ENCODE measurements around the gene AKAP6. TPM values are rescaled to one million over a fixed set of nuclear protein-coding genes. Genes with fewer than 3 reads are reported as not detected.

Gene AKAP6
- total and polyA plus RNA-seq, 4 donors = 0.42 to 3.2 (median 1.7) TPM

DNA sequence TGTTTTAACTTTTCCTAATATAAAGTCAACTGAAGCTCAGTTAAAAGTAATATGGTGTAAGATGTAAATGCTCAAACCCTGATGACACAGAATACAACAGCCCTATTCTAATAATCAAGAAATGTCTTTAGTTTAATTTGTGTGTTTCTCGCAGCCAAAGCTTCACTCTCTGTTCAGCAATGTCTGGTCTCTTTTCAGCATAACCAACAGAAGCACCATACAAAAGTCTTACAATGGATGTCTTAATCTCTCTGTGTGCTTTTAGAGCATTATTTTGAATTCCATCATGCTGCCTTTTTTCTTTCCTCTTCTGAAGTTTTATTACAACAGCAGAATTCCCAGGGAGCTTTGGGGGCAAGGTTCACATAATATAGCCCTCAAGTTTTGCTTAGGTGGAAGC is 399.4 kb downstream of the AKAP6 start (continued):
- no peak for TF ChIP-seq MAX (IDR thresholded peaks at IDR 0.05)

GRCh38 chr14:32728976-32729375 is 399.9 kb downstream of the AKAP6 start:
- DNase-seq (ENCODE audit: low spot score) = no peak
- H3K27me3 ChIP-seq (ENCODE audit: control insufficient read depth in 4 of 4, insufficient read depth in 4 of 4, low read length in 3 of 4) = no peaks in the 10 kb centered on the region
- no peaks in the 10 kb centered on the region for H3K36me3 ChIP-seq (ENCODE audit: control insufficient read depth in 4 of 4, insufficient read depth in 3 of 4, low read depth in 1 of 4, low read length in 3 of 4)
- H3K27ac ChIP-seq (ENCODE audit: low read depth in 1 of 2, low read length in 2 of 2) = no peak overlapping the region
- H3K9ac ChIP-seq (ENCODE audit: low read depth in 1 of 2, low read length in 2 of 2) = no peak overlapping the region
- no peak for TF ChIP-seq NR2F2 (IDR thresholded peaks at IDR 0.05)
- TF ChIP-seq FOXA1 (IDR thresholded peaks at IDR 0.05) = no peak
- no peak for TF ChIP-seq MAX (IDR thresholded peaks at IDR 0.05)
- no peak for TF ChIP-seq ZBTB33 (IDR thresholded peaks at IDR 0.05)
- TF ChIP-seq CTCF (IDR thresholded peaks at IDR 0.05; ENCODE audit: low read depth, low read length, missing input control) = no peak
- no peak for TF ChIP-seq ATF3 (IDR thresholded peaks at IDR 0.05)
- TF ChIP-seq YY1 (IDR thresholded peaks at IDR 0.05) = no peak
- no peak for TF ChIP-seq TAF1 (conservative IDR thresholded peaks at IDR 0.05)
- TF ChIP-seq RXRA (IDR thresholded peaks at IDR 0.05) = no peak
- TF ChIP-seq HNF4A (conservative IDR thresholded peaks at IDR 0.05) = no peak
- no peak for TF ChIP-seq GABPA (IDR thresholded peaks at IDR 0.05 in 1 of 2, conservative IDR thresholded peaks at IDR 0.05 in 1 of 2)
- no peak for TF ChIP-seq SP1 (IDR thresholded peaks at IDR 0.05)
- TF ChIP-seq REST (IDR thresholded peaks at IDR 0.05) = no peak
- TF ChIP-seq EGR1 (IDR thresholded peaks at IDR 0.05; ENCODE audit: low read depth in 2 of 2) = no peak
- no peak for TF ChIP-seq FOXA2 (IDR thresholded peaks at IDR 0.05)
- no peak for TF ChIP-seq JUND (IDR thresholded peaks at IDR 0.05)
- TF ChIP-seq RAD21 (IDR thresholded peaks at IDR 0.05) = no peak
- no peaks in the 10 kb centered on the region for H3K9me3 ChIP-seq (ENCODE audit: control insufficient read depth in 4 of 4, low read length in 3 of 4)
- WGBS = 96% methylated on average over 5 of the region's 5 CpGs
- peaks cover 2 to 6% (median 2%) of the 10 kb centered on the region in 4 donors for H3K4me1 ChIP-seq (ENCODE audit: control insufficient read depth in 4 of 4, insufficient read depth in 4 of 4, low read length in 3 of 4)
- H3K4me3 ChIP-seq (ENCODE audit: low read depth in 1 of 3, low read length in 3 of 3) = no peak overlapping the region
